Hepatocyte (in vitro differentiated cells): ENCODE results near the gene NUDT14. TPM values are rescaled to one million over a fixed set of nuclear protein-coding genes. Genes with fewer than 3 reads are reported as not detected.

Experiments used
- DNase-seq: peaks from one replicate; pipeline ENCODE4 v3.0.0-alpha.2; 2016; ENCODE audit warnings: low spot score
- H2AFZ ChIP-seq: fragments of 200-600 bp; sonication (generic); 2 replicates; pipeline ENCODE4 v1.6.0; 2016; ENCODE audit warnings: antibody characterized with exemption, mild to moderate bottlenecking
- H3K27ac ChIP-seq: fragments of 200-600 bp; sonication (generic); 2 replicates; pipeline ENCODE4 v1.5.1; 2016; ENCODE audit warnings: mild to moderate bottlenecking
- H3K27me3 ChIP-seq: fragments of 200-600 bp; sonication (generic); 2 replicates; pipeline ENCODE4 v1.6.1; 2016
- H3K36me3 ChIP-seq: fragments of 200-600 bp; sonication (generic); replicated peaks from 2 replicates; pipeline ENCODE4 v1.5.1; 2016; ENCODE audit warnings: low read depth; ENCODE audit not compliant: insufficient read depth
- H3K4me1 ChIP-seq: fragments of 200-600 bp; sonication (generic); 2 replicates; pipeline ENCODE4 v1.5.1; 2016; ENCODE audit warnings: mild to moderate bottlenecking, moderate library complexity; ENCODE audit not compliant: insufficient read depth
- H3K4me2 ChIP-seq: fragments of 200-600 bp; sonication (generic); 2 replicates; pipeline ENCODE4 v1.6.0; 2016
- H3K4me3 ChIP-seq: fragments of 200-600 bp; sonication (generic); 2 replicates; pipeline ENCODE4 v1.5.1; 2016; ENCODE audit warnings: mild to moderate bottlenecking
- H3K79me2 ChIP-seq: fragments of 200-600 bp; sonication (generic); 2 replicates; pipeline ENCODE4 v1.6.0; 2017; ENCODE audit warnings: mild to moderate bottlenecking
- H3K9me2 ChIP-seq: fragments of 200-600 bp; sonication (generic); replicated peaks from 2 replicates; pipeline ENCODE4 v1.6.0; 2017; ENCODE audit warnings: mild to moderate bottlenecking; ENCODE audit not compliant: insufficient read depth
- H3K9me3 ChIP-seq: fragments of 200-600 bp; sonication (generic); 2 replicates; pipeline ENCODE4 v1.5.1; 2016; ENCODE audit warnings: low read depth, mild to moderate bottlenecking
- H4K20me1 ChIP-seq: fragments of 200-600 bp; sonication (generic); 2 replicates; pipeline ENCODE4 v1.6.0; 2016; ENCODE audit warnings: mild to moderate bottlenecking; ENCODE audit not compliant: insufficient read depth, poor library complexity, severe bottlenecking
- CTCF ChIP-seq: fragments of 200-600 bp; sonication (generic); IDR thresholded peaks from 2 replicates; pipeline ENCODE4 v1.5.1; 2016; ENCODE audit warnings: antibody characterized with exemption, mild to moderate bottlenecking; ENCODE audit not compliant: poor library complexity
- EZH2 ChIP-seq: fragments of 200-600 bp; sonication (generic); IDR thresholded peaks from 2 replicates; pipeline ENCODE4 v1.6.1; 2016; ENCODE audit warnings: antibody characterized with exemption, mild to moderate bottlenecking, borderline replicate concordance
- EZH2phosphoT487 ChIP-seq: fragments of 200-600 bp; sonication (generic); IDR thresholded peaks from one replicate; pipeline ENCODE4 v1.6.1; 2018; ENCODE audit warnings: antibody characterized with exemption, mild to moderate bottlenecking, low read depth, moderate library complexity; ENCODE audit not compliant: unreplicated experiment, severe bottlenecking
- WGBS: methylation state at CpG from one replicate; pipeline ENCODE4 v1.1.6; 2016; ENCODE audit warnings: low lambda C conversion rate; ENCODE audit errors: missing lambda C conversion rate; 5-methylcytosine and 5-hydroxymethylcytosine counted together
- polyA plus RNA-seq: library from polyadenylated mRNA; unstranded; fragments of >200 nt; fragmentation: Nextera tagmentation; extraction: Ambion mirVana; gene quantifications from 2 replicates; pipeline ENCODE4 v1.2.1, GENCODE V29; 2016
- total RNA-seq: library from RNA; depleted of rRNA; stranded (reverse); fragments of >200 nt; gene quantifications from 2 replicates; pipeline ENCODE4 v1.2.3, GENCODE V29; 2014

Gene NUDT14
- total and polyA plus RNA-seq, 2 experiments from 2014 or later: 47.4 to 98.1 TPM

- H3K79me2 ChIP-seq: no peaks in the 10 kb centered on the region
- 5% methylated on average over 31 of the region's 58 CpGs for WGBS
- H3K4me1 ChIP-seq: peaks cover 35% of the 10 kb centered on the region
- H3K4me3 ChIP-seq: no peak overlapping the region
- H3K9me2 ChIP-seq: no peaks in the 10 kb centered on the region
- TF ChIP-seq EZH2phosphoT487 (no peak), CTCF (no peak), EZH2 (no peak)
- H3K36me3 ChIP-seq: no peaks in the 10 kb centered on the region
- H2AFZ ChIP-seq: peak overlapping the region; percentile 49
- no peaks in the 10 kb centered on the region for H3K9me3 ChIP-seq
- peaks cover 37% of the 10 kb centered on the region for H3K27me3 ChIP-seq
- no peak overlapping the region for H3K27ac ChIP-seq
- DNase-seq: no peak
- peak overlapping the region; percentile 77 for H3K4me2 ChIP-seq
- H4K20me1 ChIP-seq: no peaks in the 10 kb centered on the region
These were observed 15.3 kb upstream of the NUDT14 start for GRCh38 chr14:105196265-105196960.

GRCh38 chr14:105195522-105196264, 14.6 kb upstream of the NUDT14 start:
- no peak for TF ChIP-seq CTCF
- no peak for TF ChIP-seq EZH2phosphoT487
- TF ChIP-seq EZH2: no peak
- 64% methylated on average over 23 of the region's 25 CpGs for WGBS
- peak overlapping the region; percentile 77 for H3K4me2 ChIP-seq

GRCh38 chr14:105195051-105195450, 13.9 kb upstream of the NUDT14 start:
- no peaks in the 10 kb centered on the region for H3K9me3 ChIP-seq
- peaks cover 37% of the 10 kb centered on the region for H3K27me3 ChIP-seq
- WGBS: 79% methylated on average over 6 of the region's 10 CpGs
- H2AFZ ChIP-seq: no peak overlapping the region
- H3K4me3 ChIP-seq: no peak overlapping the region
- H4K20me1 ChIP-seq: no peaks in the 10 kb centered on the region
- H3K9me2 ChIP-seq: no peaks in the 10 kb centered on the region
- DNase-seq: no peak
- TF ChIP-seq EZH2phosphoT487: no peak
- TF ChIP-seq CTCF: no peak
- TF ChIP-seq EZH2: no peak
- no peak overlapping the region for H3K4me2 ChIP-seq
- no peaks in the 10 kb centered on the region for H3K36me3 ChIP-seq
- H3K27ac ChIP-seq: no peak overlapping the region
- H3K4me1 ChIP-seq: peaks cover 35% of the 10 kb centered on the region
- no peaks in the 10 kb centered on the region for H3K79me2 ChIP-seq

More at GRCh38 chr14:105195522-105196264, 14.6 kb upstream of the NUDT14 start:
- Histone ChIP-seq H3K9me3 (no peaks in the 10 kb centered on the region), H3K27me3 (peaks cover 37% of the 10 kb centered on the region), H3K36me3 (no peaks in the 10 kb centered on the region), H3K27ac (no peak overlapping the region), H2AFZ (no peak overlapping the region), H3K9me2 (no peaks in the 10 kb centered on the region), H3K4me3 (no peak overlapping the region), H4K20me1 (no peaks in the 10 kb centered on the region), H3K79me2 (no peaks in the 10 kb centered on the region), H3K4me1 (peaks cover 35% of the 10 kb centered on the region)
- DNase-seq: no peak
